Right lobe of liver (tissue), 6 donors: ENCODE data around the gene APBA2. TPM values are rescaled to one million over a fixed set of nuclear protein-coding genes. Genes with fewer than 3 reads are reported as not detected.

Source experiments
- ATAC-seq, 4 donors: fragments of 200-7000 bp; cut with Tn5 transposase; one replicate each; pipeline ENCODE4 v1.9.1; 2020; ENCODE audit warnings: mild to moderate bottlenecking in 4 of 4, moderate library complexity in 4 of 4
- DNase-seq, 3 donors: peaks; one replicate each; pipeline ENCODE4 v3.0.0-alpha.2; 2020
- H3K27ac ChIP-seq, 3 donors: fragments of 200-600 bp; one replicate each; pipeline ENCODE4 v1.8.0; 2022
- H3K27me3 ChIP-seq, 2 donors: fragments of 200-600 bp; one replicate each; pipeline ENCODE4 v1.8.0; 2022
- H3K36me3 ChIP-seq, 4 donors: fragments of 200-600 bp; sonication (generic) in 1 of 4; one replicate each; pipeline versions ENCODE4 v1.5.1 to v1.8.0; 2017 to 2022; ENCODE audit warnings: control low read depth in 1 of 4
- H3K4me1 ChIP-seq, 4 donors: fragments of 200-600 bp; sonication (generic) in 1 of 4; one replicate each; pipeline versions ENCODE4 v1.5.1 to v1.8.0; 2017 to 2022; ENCODE audit warnings: control low read depth in 1 of 4
- H3K4me3 ChIP-seq, 3 donors: fragments of 200-600 bp; one replicate each; pipeline ENCODE4 v1.8.0; 2022
- H3K9me3 ChIP-seq, 4 donors: fragments of 200-600 bp; sonication (generic) in 1 of 4; one replicate each; pipeline versions ENCODE4 v1.5.1 to v1.8.0; 2017 to 2022; ENCODE audit warnings: control low read depth in 1 of 4
- CTCF ChIP-seq, 4 donors: fragments of 200-600 bp in 3 of 4; fragments of 450-650 bp in 1 of 4; IDR thresholded peaks; one replicate each; pipeline versions ENCODE4 v1.5.1 to v1.8.0; 2016 to 2022; ENCODE audit warnings: antibody characterized with exemption in 4 of 4, mild to moderate bottlenecking in 2 of 4
- POLR2A ChIP-seq: fragments of 450-650 bp; IDR thresholded peaks from one replicate; pipeline ENCODE4 v1.6.1; 2017; ENCODE audit warnings: antibody characterized with exemption, mild to moderate bottlenecking
- WGBS: methylation state at CpG from one replicate; pipeline ENCODE4 v1.1.6; 2018; ENCODE audit warnings: low coverage, low lambda C conversion rate; ENCODE audit not compliant: insufficient coverage; ENCODE audit errors: missing lambda C conversion rate; 5-methylcytosine and 5-hydroxymethylcytosine counted together
- intact Hi-C, 2 donors: fragments of 100-400 bp; cut with DNase I; formaldehyde crosslinking; loops; one replicate each; pipeline versions ENCODE4 v1.11.2 to v1.14.1; 2022
- total RNA-seq, 6 experiments: library from RNA; depleted of rRNA in 2 of 6; stranded (reverse); fragments of >200 nt in 2 of 6; fragmentation: NEBNext Ultra II Directional in 3 of 6; extraction: Animal tissue kit (Norgen Biotek cat#: 25700) in 3 of 6; gene quantifications; one replicate each; pipeline versions ENCODE4 v1.1.0 to v1.2.4, GENCODE V29; 2016 to 2023
- donor health status: DM: no; HTN: yes; CAD: no.
- donor health status: DM: no; HTN: no; CAD: no.
- donor health status: DM: no; HTN: no; CAD: no.
- donor health status: DM: no; HTN: yes; CAD: no.
- donor health status: DM: no; HTN: yes; CAD: no.

Gene APBA2
- total RNA-seq, 6 experiments from 2014 or later = 0.51 to 0.75 (median 0.69) TPM

GRCh38 chr15:29003191-29003839 is 117.5 kb downstream of the APBA2 start:
- H3K9me3 ChIP-seq = no peaks in the 10 kb centered on the region
- H3K4me3 ChIP-seq = no peak overlapping the region
- no peaks in the 10 kb centered on the region for H3K4me1 ChIP-seq
- TF ChIP-seq POLR2A (no peak), CTCF (IDR thresholded peaks at IDR 0.05) (no peak)
- ATAC-seq (no peak), DNase-seq (no peak)
- no peaks in the 10 kb centered on the region for H3K36me3 ChIP-seq
- WGBS = 78% methylated on average over 2 of the region's 7 CpGs
- H3K27ac ChIP-seq = no peak overlapping the region
- intact Hi-C loops = no loop called here
- no peaks in the 10 kb centered on the region for H3K27me3 ChIP-seq

- TF ChIP-seq CTCF (IDR thresholded peaks at IDR 0.05) = no peak
- no peak for TF ChIP-seq POLR2A
- no peak overlapping the region for H3K27ac ChIP-seq
- DNase-seq (no peak), ATAC-seq (no peak)
- no peaks in the 10 kb centered on the region for H3K9me3 ChIP-seq
- no peaks in the 10 kb centered on the region for H3K27me3 ChIP-seq
- no peak overlapping the region for H3K4me3 ChIP-seq
- intact Hi-C loops = no loop called here
- no peaks in the 10 kb centered on the region for H3K4me1 ChIP-seq
- no peaks in the 10 kb centered on the region for H3K36me3 ChIP-seq
- no CpG with 5 or more reads among the region's 2 CpGs for WGBS
Measured at GRCh38 chr15:29003840-29004233, 118.1 kb downstream of the APBA2 start.

- intact Hi-C loops = no loop called here
- no peaks in the 10 kb centered on the region for H3K9me3 ChIP-seq
Measured at GRCh38 chr15:29005931-29006330, 120.2 kb downstream of the APBA2 start.

GRCh38 chr15:29008846-29009245 is 123.1 kb downstream of the APBA2 start:
- Histone ChIP-seq H3K9me3 (no peaks in the 10 kb centered on the region), H3K4me1 (no peaks in the 10 kb centered on the region), H3K4me3 (no peak overlapping the region), H3K27me3 (no peaks in the 10 kb centered on the region), H3K36me3 (no peaks in the 10 kb centered on the region), H3K27ac (no peak overlapping the region)
- DNase-seq = no peak
- WGBS = 50% methylated on average over 2 of the region's 2 CpGs
- TF ChIP-seq POLR2A = no peak
- TF ChIP-seq CTCF (IDR thresholded peaks at IDR 0.05) = no peak
- ATAC-seq = no peak
- intact Hi-C loops = no loop called here

More at GRCh38 chr15:29005931-29006330, 120.2 kb downstream of the APBA2 start:
- ATAC-seq = no peak
- TF ChIP-seq POLR2A (no peak), CTCF (IDR thresholded peaks at IDR 0.05) (no peak)
- H3K36me3 ChIP-seq = no peaks in the 10 kb centered on the region
- H3K27ac ChIP-seq = no peak overlapping the region
- no peak overlapping the region for H3K4me3 ChIP-seq
- WGBS = 75% methylated on average over 1 of the region's 1 CpG
- DNase-seq = no peak
- H3K27me3 ChIP-seq = no peaks in the 10 kb centered on the region
- H3K4me1 ChIP-seq = no peaks in the 10 kb centered on the region
